ENCODE results near the gene CHRNA4.

Gene CHRNA4

DNA sequence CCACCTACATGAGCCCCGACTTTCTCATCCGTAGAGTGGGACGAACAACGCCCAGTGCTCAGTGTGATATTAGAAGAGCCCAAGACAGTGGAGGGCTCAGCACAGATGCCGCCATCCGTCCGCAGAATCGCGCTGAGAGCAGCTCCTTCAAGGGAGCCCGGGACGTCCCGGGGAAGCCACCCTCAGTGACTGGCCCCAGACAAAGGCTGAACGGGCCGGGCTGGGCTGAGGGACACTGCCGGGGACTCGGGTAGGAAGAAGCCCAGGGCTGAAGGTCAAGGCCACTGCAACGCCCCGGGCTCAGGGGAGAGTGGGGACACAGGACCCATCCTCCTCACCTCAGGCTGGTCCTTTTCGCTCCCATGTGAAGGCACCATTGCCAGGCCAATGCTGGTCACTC lies 12.8 kb upstream of the CHRNA4 start:
- no peak for DNase-seq (ENCODE audit: low spot score)
- in situ Hi-C loops (cut with MboI; ENCODE audit: low pct_unique_long_range_greater_than_20kb, low sequenced_read_pairs, unreplicated experiment): no loop called here
- TF ChIP-seq, protein P1, sequence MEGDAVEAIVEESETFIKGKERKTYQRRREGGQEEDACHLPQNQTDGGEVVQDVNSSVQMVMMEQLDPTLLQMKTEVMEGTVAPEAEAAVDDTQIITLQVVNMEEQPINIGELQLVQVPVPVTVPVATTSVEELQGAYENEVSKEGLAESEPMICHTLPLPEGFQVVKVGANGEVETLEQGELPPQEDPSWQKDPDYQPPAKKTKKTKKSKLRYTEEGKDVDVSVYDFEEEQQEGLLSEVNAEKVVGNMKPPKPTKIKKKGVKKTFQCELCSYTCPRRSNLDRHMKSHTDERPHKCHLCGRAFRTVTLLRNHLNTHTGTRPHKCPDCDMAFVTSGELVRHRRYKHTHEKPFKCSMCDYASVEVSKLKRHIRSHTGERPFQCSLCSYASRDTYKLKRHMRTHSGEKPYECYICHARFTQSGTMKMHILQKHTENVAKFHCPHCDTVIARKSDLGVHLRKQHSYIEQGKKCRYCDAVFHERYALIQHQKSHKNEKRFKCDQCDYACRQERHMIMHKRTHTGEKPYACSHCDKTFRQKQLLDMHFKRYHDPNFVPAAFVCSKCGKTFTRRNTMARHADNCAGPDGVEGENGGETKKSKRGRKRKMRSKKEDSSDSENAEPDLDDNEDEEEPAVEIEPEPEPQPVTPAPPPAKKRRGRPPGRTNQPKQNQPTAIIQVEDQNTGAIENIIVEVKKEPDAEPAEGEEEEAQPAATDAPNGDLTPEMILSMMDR (IDR thresholded peaks at IDR 0.05; ENCODE audit: extremely low read depth, insufficient read depth, missing control alignments): no peak

DNA sequence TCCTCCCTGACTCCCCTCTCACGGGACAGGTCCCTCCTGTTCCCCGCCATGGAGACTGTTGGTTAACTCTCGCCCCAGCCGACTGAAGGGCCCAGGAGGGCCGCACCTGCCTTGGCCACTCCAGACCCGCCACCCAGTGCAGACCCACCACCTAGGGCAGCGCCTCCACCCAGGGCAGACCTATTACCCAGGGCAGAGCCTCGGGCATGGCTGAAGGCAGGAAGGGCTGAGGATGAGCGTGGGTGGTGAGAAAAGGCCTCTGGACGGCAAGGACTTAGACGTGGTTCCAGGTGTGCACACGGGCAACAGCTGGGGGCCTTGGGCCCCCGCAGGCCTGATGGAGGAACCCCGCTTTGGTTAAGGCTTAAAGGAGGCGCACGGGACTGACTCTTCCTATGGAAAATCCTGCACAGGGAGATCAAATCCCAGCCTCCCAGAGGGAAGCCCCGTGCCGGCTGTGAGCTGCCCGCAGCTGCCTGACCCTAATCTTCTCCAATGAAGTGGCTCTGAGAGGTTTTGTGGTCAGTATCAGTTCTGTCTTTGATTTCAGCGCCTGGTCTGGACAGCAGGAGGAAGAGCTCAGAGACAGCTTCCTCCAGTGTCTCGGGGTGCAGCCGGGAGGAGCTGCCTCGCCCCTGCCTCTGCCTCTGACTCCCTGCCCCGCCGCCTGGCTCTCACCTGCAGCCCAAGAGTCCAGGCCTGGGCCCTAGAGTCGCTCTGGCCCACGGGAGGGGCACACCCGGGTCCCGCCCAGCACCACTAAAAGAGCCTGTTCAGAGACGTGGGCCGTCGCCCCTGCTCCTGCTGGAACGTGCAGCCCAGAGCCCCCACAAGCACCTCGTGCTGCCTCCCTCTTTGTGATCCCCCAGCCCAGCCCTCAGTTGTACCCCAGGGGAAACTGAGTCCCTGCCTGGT lies 12.1 kb upstream of the CHRNA4 start:
- TF ChIP-seq, protein P1 (IDR thresholded peaks at IDR 0.05; ENCODE audit: extremely low read depth, insufficient read depth, missing control alignments): no peak
- in situ Hi-C loops (cut with MboI; ENCODE audit: low pct_unique_long_range_greater_than_20kb, low sequenced_read_pairs, unreplicated experiment): no loop called here

DNA sequence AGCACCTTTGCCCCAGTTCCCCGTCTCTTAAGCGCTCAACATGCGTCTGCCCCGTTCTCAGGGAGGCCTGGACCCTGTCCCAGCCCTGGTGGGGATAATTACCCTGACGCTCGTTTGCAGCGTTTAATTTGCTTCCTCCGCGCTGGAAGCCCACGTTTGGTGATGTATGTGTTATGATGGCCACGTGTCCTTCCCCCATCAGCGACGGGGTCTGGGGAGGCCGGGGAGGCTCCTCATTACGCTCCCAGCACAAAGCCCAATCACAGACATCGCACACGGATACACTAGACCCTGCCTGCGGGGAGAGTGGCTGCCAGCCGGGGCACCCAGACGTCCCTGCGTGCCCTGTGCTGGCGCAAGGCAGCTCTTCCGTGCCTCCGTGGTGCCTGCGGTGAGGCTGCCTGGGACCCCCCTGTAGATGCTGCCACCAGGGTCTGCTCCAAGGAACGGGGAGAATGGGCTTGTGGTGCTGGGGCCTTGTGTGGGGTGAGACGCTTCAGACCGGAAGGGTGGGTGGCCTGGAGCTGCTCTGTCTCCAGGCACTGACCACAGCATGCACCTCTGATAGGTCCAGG lies 10.2 kb upstream of the CHRNA4 start:
- DNase-seq (ENCODE audit: low spot score): no peak
- in situ Hi-C loops (cut with MboI; ENCODE audit: low pct_unique_long_range_greater_than_20kb, low sequenced_read_pairs, unreplicated experiment): no loop called here
- TF ChIP-seq, protein P1 (IDR thresholded peaks at IDR 0.05; ENCODE audit: extremely low read depth, insufficient read depth, missing control alignments): no peak

More for the DNA sequence above, 12.1 kb upstream of the CHRNA4 start:
- no peak for DNase-seq (ENCODE audit: low spot score)

DNA sequence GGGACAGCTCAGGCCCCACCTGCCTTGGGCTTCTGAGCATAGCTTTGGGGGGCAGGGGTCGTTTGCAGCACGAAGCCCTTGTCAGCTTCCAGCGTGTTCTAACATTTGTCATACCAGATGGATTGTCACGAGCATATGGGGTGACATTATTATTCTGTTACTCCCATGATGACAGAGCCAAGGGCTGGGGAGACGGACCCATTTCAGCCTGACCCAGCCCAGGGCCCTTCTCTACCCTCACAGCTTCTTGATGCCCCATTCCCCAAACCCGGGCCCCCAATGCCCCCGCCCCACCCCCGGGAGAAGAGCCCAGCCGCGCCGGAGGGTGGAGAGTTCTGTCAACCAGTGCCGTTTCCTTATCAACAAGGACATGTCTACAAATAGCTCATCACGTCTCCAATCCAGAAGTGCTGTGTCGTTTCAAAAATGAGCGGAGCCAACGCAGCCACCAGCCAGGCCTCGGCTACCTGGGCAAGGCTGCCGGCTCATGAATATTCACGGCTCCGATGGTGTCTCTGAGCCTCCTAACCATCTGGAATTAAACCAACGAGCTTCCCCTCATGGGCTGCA lies 9.6 kb upstream of the CHRNA4 start:
- DNase-seq (ENCODE audit: low spot score): no peak
- TF ChIP-seq, protein P1 (IDR thresholded peaks at IDR 0.05; ENCODE audit: extremely low read depth, insufficient read depth, missing control alignments): no peak
- in situ Hi-C loops (cut with MboI; ENCODE audit: low pct_unique_long_range_greater_than_20kb, low sequenced_read_pairs, unreplicated experiment): no loop called here

DNA sequence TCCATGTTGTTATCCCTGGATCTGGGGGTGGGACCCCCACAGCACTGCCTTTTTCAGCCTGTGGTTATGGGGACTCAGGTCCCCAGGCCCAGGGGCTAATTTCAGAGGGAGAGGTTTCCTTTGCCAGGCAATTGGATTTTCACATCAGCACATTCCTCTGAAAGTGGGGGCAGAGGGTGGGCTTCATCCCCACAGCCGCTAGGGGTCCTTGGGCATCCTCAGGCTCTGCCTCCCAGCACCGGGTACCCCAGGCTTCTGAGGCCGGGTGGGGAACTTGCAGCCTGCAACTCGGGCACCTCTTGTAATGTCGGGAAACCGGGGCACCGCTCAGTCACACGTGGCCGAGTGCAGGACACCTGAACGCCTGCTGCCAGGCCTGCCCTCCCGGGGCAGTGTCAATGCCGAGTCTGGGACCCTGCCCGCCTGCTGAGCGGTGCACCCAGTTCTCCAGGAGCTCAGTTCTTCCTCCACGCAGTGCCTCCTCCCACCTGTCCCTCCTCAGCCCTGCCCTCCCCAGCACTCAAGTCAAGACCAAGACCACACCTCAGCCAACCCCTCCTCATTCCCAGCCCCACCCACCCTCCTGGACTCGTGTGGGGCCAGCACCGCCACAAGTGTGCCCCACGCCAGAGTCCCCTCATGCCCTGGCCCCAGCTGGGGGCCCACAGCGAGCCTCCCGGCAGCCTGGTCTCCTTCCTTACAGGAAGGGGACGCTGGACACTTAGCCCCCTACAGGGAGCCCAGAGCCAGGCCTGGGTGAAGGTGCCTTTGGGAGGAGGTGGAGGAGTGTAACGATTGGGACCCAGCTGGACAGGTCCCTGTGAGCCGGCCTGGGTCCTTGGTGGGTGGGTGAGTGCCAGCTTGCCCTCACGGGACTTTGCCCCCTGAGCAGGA lies 8.8 kb upstream of the CHRNA4 start:
- in situ Hi-C loops (cut with MboI; ENCODE audit: low pct_unique_long_range_greater_than_20kb, low sequenced_read_pairs, unreplicated experiment): no loop called here
- TF ChIP-seq, protein P1 (IDR thresholded peaks at IDR 0.05; ENCODE audit: extremely low read depth, insufficient read depth, missing control alignments): no peak
- DNase-seq (ENCODE audit: low spot score): no peak

DNA sequence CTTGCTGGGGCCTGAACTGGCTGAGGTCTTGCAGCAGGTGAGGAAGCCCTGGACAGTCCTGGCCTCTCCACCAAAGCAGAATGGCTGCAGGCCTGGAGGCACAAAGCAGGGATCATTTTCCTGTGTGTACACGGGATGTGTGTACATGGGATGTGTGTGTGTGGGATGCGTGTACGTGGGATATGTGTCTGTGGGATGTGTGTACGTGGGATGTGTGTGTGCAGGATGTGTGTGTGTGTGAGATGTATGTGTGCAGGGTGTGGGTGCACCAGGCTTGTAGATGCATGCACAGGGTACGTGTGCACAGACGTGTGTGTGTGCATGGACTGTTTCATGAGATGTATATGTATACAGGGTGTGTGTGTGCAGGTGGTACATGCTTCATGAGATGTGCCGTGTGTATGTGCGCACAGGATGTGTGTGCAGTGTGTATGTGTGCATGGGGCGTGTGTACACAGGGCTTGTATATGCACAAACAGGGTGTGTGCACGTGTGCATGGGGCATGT lies 7.9 kb upstream of the CHRNA4 start:
- in situ Hi-C loops (cut with MboI; ENCODE audit: low pct_unique_long_range_greater_than_20kb, low sequenced_read_pairs, unreplicated experiment): no loop called here

More for the DNA sequence above, 7.9 kb upstream of the CHRNA4 start:
- TF ChIP-seq, protein P1 (IDR thresholded peaks at IDR 0.05; ENCODE audit: extremely low read depth, insufficient read depth, missing control alignments): no peak
- no peak for DNase-seq (ENCODE audit: low spot score)
